PFSK-1 (cell line): ENCODE measurements around the gene FADS2.

Experiments used
- FOXP2 ChIP-seq: optimal IDR thresholded peaks from 2 replicates; pipeline ENCODE3; 2011; ENCODE audit warnings: borderline replicate concordance, control low read depth, inconsistent platforms; ENCODE audit not compliant: insufficient read depth; ENCODE audit errors: extremely low read length, extremely low read depth
- POLR2AphosphoS5 ChIP-seq: IDR thresholded peaks from 2 replicates; pipeline ENCODE4 v1.6.1; 2012; ENCODE audit warnings: low read depth, mild to moderate bottlenecking, control low read depth, low read length, moderate library complexity
- SIN3A ChIP-seq: IDR thresholded peaks from 2 replicates; pipeline ENCODE4 v1.6.1; 2012; ENCODE audit warnings: mild to moderate bottlenecking, low read length, moderate library complexity, borderline replicate concordance; ENCODE audit not compliant: insufficient read depth
- TAF1 ChIP-seq: IDR thresholded peaks from 2 replicates; pipeline ENCODE4 v1.6.1; 2012; ENCODE audit warnings: low read length, control low read depth, borderline replicate concordance; ENCODE audit not compliant: insufficient read depth
- TF ChIP-seq, protein P1 (sequence below), 2 experiments: IDR thresholded peaks; 2 replicates each; pipeline versions ENCODE4 v1.6.1 to v1.8.0; 2011 to 2012; ENCODE audit warnings: low read depth in 2 of 2, low read length in 2 of 2, control low read depth in 1 of 2, inconsistent platforms in 1 of 2, mild to moderate bottlenecking in 1 of 2, moderate library complexity in 1 of 2; ENCODE audit not compliant: insufficient read depth in 1 of 2

The FADS2 gene

DNA sequence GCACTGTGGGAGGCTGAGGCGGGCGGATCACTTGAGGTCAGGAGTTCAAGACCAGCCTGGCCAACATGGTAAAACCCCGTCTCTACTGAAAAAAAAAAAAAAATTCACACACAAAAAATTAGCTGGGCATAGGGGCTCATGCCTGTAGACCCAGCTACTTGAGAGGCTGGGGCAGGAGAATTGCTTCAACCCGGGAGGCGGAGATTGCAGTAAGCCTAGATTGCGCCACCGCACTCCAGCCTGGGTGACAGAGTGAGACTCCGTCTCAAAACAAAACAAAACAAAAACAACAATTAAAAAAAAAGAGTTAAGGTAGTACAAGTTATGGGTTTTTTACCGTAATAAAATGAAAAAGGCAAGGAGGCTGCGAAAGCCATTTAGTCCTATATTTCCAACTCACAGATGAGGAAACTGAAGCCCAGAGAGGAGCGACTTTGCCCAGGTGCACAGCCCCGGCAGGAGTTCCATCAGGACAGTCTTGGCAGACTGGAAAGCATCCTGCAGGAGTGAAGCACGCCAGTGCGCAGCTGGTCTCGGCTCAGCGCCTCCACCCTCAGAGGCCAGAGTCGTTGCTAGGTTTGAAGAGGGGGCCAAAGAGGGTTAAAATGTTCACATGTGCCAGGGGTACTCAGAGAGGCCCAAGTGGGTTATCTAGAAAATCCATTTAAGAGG lies 67.1 kb downstream of the FADS2 start:
- no peak for TF ChIP-seq FOXP2
- no peak for TF ChIP-seq SIN3A
- TF ChIP-seq TAF1 = no peak
- TF ChIP-seq, protein P1, sequence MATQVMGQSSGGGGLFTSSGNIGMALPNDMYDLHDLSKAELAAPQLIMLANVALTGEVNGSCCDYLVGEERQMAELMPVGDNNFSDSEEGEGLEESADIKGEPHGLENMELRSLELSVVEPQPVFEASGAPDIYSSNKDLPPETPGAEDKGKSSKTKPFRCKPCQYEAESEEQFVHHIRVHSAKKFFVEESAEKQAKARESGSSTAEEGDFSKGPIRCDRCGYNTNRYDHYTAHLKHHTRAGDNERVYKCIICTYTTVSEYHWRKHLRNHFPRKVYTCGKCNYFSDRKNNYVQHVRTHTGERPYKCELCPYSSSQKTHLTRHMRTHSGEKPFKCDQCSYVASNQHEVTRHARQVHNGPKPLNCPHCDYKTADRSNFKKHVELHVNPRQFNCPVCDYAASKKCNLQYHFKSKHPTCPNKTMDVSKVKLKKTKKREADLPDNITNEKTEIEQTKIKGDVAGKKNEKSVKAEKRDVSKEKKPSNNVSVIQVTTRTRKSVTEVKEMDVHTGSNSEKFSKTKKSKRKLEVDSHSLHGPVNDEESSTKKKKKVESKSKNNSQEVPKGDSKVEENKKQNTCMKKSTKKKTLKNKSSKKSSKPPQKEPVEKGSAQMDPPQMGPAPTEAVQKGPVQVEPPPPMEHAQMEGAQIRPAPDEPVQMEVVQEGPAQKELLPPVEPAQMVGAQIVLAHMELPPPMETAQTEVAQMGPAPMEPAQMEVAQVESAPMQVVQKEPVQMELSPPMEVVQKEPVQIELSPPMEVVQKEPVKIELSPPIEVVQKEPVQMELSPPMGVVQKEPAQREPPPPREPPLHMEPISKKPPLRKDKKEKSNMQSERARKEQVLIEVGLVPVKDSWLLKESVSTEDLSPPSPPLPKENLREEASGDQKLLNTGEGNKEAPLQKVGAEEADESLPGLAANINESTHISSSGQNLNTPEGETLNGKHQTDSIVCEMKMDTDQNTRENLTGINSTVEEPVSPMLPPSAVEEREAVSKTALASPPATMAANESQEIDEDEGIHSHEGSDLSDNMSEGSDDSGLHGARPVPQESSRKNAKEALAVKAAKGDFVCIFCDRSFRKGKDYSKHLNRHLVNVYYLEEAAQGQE (IDR thresholded peaks at IDR 0.05; ENCODE audit: insufficient read depth in 1 of 2, low read depth in 2 of 2, low read length in 2 of 2) = no peak
- TF ChIP-seq POLR2AphosphoS5 = no peak

DNA sequence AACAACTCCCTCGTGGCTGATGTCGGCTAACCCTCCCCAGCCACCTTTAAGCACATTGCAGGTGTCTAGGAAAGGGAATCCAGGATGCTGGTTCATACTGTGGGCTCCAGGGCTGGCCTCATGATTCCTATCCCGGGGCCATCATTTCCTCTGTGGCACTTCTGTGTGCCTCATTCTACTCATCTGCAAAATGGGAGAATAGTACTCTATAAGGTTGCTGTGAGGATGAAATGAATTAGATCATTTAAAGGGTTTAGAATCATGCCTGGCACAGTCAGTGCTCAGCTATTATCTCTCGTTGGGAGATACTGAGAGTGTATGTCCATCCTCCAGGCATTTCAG lies 67.6 kb downstream of the FADS2 start:
- TF ChIP-seq SIN3A (no peak), POLR2AphosphoS5 (no peak), FOXP2 (no peak), TAF1 (no peak)
- TF ChIP-seq, protein P1 (IDR thresholded peaks at IDR 0.05; ENCODE audit: insufficient read depth in 1 of 2, low read depth in 2 of 2, low read length in 2 of 2) = no peak

DNA sequence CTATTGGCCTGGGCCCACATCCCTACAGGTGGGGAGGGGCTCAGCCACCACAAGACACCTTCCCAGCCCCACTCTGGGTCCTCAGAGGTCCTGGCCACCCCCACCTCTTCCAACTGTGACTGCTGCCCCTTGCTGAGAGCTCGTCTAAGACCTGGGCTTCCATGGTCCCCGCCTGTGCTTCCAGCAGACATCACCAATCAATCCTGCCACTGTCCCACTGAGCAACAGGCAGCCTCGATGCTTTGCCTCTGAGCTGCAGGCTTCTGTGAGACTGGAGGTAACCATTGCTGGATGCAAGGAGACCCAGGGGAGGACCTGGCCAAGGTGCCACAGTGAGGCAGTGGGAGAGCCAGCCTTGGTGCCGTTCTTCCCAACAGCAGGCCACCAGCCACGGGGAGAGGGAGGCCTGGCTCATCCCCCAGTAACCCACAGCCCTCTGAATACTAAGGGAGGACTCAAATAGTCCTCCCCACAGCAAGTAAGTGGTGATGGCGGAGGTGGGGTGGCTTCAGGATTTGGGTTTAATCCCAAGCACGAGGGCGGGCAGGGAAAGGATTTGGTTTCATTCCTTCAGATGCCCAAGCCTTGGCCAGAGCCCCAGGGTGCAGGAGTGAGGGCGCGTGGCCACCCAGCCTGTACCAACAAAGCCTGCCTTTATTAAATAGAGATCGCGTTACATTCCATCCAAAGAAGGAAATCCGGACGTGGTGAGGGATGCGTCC lies 68.7 kb downstream of the FADS2 start:
- TF ChIP-seq, protein P1 (IDR thresholded peaks at IDR 0.05; ENCODE audit: insufficient read depth in 1 of 2, low read depth in 2 of 2, low read length in 2 of 2) = no peak
- no peak for TF ChIP-seq TAF1
- TF ChIP-seq POLR2AphosphoS5 = no peak
- no peak for TF ChIP-seq FOXP2
- TF ChIP-seq SIN3A = no peak

DNA sequence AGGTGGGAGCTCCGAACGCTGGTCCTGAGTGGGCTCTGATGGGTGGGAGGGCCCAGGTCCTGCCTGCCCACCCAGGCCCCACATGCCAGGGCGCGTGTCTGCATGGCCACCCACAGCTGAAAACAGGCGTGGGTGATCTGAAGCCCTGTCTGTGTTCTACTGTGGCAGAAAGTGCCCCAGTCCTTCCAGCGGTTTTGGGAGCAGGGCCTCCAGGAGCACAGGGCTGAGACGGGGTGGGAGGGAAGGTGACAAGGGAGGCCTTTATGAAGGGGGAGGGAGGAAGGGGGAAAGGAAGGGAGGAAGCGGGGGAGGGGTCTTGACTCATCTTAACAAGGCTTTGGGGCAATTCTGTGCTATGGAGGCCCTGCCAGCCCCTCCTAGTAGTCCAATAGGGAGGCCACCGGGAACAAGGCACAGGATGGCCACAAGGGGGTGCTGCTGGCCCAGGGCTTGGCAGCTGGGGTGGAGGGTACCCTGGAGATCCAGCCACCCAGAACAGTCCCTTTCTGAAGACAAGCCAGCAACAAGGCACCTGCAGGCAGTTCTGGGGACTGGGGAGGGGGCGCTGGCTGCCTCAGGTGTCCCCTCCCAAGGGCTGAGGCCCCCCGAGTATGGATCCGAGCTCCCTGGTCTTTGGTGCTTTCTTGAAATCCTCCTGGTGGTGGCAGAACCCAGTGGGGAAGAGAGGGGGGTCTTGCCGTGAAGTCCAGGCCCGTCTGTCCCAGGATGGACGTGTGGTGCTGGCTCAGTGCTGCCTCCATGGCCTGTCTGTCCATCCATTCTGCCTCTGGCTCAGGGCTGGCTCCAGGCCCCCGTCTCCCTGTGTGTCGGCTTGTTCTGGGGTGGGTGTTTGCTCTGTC lies 69.5 kb downstream of the FADS2 start:
- TF ChIP-seq SIN3A (no peak), TAF1 (no peak), FOXP2 (no peak), POLR2AphosphoS5 (no peak)
- TF ChIP-seq, protein P1 (IDR thresholded peaks at IDR 0.05; ENCODE audit: insufficient read depth in 1 of 2, low read depth in 2 of 2, low read length in 2 of 2) = no peak
